ENCODE measurements around the gene NIPA2.
A peak's percentile ranks its signal among the peaks of the same experiment; 100 is the strongest.
"Not testable (repeated sequence)": the region's sequence is repeated elsewhere in the genome, so short reads cannot be mapped to it uniquely, and the experiment has no call there.

Gene NIPA2

DNA sequence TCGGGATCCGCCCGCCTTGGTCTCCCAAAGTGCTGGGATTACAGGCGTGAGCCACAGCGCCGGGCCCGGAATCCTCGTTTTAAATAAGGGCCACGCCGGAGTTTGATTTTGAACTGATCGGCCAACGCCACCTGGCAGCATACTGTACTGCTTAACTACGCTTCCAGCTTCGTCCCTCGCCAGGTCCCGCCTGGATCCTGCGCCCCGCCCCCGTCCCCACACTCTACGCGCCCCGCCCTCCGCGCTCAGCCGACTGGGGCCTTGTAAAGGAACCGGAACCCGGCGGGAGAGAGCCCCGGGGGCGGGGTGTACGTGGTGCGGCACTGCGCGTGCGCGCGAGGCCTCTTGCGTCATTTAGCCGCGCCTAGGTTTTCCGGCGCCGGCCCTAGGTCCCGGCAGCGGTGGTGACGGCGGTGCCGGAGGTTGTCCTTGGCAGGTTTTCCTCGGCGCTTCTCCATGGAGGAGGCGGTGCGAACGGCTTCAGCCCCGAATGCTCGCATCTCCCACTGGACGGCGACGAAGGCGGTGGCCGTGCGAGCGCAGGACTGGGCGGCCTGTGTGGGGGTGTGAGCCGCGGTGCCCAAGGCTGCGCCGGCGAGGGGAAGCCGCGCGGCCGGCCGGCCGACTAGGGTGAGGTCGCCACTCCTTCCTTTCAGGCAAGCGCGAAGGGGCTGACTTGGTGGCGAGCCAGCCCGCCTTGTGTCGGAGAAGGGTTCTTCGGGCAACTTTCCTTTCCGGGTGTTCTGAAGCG, at the start of gene NIPA2:
NIPA2 (plus strand) TSS at position 375 of the 751 bp plus-strand sequence. CDS start 13,066 bp downstream, outside the sequence.
- peak; percentile 98 for DNase-seq (ENCODE audit: low spot score)

DNA sequence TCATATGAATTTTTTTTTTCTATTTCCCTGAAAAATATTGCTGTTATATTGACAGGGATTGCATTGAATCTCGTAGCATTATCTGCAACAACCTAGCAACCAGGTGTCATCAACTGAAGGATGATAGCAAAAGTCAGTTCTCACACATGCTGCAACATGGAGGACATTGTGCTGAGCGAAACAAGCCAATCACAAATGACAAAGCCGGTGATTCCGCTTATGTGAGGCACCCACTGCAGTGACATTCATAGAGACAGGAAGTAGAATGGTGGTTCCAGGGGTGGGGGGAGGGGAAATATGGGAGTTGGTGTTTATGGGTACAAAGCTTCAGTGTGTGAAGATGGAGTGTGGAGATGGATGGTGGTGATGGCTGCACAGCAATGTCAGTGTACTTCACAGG, 44.4 kb upstream of the NIPA2 start:
- DNase-seq (ENCODE audit: low spot score), result no peak

DNA sequence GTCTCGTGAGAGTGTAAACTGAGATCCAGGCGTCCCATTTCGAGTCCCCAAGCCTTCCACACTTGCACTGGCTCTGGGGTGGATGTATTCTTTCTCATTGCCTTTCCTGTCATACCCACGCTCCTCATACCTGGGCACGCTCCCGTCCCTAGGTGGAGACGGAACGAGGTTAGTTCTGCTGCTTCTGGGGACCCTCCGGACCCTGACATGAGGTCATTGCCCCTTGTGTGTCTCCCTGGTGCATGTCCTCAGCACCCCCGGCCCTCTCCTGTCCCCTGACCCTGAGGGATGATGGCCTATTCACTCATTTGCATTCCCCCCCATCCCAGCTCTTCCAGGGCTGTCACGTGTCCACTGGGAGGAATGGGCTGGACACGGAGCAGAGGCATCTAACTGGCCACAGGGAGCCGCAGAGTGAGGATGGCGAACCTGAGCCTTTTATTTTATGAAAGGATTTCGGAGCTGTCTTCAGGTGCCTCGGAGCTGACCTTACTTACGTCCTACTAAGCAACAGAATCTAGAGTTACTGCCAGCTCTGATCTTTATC, 43.8 kb upstream of the NIPA2 start:
- no peak for DNase-seq (ENCODE audit: low spot score)

DNA sequence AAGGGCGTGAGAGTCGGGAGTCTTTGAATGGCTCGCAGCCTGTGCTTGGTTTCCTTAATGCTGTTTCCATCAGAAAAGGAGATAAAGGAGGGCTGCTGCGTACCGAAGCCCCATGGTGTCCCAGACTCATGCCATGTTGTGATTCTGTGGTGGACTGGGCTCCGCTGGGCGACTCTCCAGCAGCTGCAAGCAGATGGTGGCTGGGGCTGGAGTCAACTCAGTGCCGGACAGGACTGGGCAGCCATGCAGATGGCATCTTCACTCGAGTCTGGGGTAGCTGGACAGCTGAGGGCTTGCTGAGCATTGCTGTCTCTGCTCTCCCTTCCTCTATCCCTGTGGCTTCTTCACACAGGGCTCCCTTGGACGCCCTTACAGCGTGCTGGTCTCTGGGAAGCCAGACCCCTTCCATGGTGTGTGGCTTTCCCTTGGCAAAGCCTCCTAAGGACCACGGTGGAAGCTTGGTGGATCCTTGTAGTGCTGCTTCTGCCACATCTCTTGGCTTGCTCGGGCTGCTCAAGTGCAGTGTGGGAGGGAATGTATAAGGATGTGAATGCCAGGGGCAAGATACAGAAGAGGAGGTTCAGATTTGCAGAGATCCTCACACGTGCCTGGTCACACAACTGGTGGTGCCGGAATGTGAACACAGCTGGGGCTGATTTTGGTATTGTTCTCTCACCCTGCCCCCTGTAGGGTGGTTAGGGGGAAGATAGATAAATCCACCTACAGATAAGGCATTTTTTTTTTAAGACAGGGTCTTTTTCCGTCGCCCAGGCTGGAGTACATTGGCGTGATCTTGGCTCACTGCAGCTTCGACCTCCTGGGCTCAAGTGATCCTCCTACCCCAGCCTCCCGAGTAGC, 43.0 kb upstream of the NIPA2 start:
- DNase-seq (ENCODE audit: low spot score), result no peak

DNA sequence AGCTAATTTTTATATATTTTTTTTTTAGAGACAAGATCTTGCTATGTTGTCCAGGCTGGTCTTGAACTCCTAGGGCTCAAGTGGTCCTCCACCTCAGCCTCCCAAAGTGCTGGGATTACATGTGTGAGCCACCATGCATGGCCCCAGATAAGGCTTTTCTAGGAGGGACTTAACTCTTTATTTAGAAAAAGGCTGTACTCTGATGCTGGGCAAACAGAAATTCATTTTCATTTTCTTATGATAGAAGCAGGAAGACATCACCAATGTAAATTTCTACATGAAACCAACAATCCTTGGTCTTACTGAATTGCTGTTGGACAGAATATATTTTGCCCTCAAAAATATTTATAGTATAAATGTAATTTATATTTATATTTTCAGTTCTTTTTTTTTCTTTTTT, 42.4 kb upstream of the NIPA2 start:
- no peak for DNase-seq (ENCODE audit: low spot score)

DNA sequence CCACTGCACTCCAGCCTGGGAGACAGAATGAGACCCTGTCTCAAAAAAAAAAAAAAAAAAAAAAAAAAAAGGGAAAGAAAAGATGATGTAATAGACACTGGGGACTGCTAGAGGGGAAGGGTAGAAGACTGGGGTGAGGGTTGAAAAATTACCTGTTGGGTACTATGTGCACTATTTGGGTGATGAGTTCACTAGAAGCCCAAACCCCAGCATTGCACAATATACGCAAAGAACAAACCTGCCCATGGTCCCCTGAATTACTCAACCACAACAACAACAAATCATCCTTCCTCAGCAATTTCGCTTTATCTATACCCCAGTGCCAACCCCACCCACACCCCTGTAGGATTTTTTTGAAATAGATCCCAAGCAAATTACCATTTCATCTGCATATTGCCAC, 38.6 kb upstream of the NIPA2 start:
- no peak for DNase-seq (ENCODE audit: low spot score)

DNA sequence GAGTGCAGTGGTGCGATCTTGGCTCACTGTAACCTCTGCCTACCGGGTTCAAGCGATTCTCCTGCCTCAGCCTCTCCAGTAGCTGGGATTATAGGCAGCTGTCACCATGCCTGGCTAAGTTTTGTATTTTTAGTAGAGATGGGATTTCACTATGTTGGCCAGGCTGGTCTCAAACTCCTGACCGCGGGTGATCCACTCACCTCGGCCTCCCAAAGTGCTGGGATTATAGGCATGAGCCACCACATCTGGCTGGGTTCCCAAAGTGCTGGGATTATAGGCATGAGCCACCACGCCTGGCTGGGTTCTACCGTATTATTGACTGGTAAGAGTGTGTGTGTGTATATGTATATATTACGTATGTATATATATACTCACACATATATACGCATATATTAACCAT, 35.5 kb upstream of the NIPA2 start:
- not testable (repeated sequence) for DNase-seq (ENCODE audit: low spot score)

DNA sequence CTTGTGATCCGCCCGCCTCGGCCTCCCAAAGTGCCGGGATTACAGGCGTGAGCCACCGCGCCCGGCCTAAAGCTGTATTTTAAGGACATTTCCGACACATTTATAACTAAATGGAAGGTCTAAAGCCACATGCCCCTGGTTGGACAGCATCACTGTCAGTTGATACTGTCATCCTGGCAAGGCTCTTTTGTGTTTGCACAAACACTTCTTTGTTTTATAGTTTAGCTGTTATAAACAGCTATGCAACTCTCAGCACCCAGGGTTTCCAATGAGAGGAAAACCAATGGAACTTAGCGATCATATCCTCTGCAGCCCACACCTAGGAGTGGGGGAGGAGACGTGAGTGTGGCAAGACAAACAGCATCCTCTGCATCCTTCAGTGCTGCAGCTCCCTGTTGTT, 32.3 kb upstream of the NIPA2 start:
- no peak for DNase-seq (ENCODE audit: low spot score)

DNA sequence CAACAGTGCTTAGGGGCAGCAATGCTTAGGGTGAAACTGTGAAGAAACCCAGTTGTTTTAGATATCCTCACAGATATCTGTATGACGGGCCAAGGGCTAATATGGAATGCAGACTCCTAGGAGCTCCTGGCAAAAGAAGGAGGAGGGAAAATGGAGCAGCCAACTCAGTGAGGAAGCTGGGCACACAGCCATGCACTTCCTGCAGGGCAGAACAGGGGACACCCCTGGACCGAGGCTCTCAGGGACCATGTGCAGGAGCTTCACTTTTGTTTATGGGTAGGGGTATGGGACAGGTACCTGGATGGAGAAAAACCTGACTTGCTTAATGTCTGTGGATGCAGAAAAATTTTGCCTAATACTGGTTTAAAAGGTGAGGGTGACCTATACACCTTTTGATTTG, 31.8 kb upstream of the NIPA2 start:
- no peak for DNase-seq (ENCODE audit: low spot score)

DNA sequence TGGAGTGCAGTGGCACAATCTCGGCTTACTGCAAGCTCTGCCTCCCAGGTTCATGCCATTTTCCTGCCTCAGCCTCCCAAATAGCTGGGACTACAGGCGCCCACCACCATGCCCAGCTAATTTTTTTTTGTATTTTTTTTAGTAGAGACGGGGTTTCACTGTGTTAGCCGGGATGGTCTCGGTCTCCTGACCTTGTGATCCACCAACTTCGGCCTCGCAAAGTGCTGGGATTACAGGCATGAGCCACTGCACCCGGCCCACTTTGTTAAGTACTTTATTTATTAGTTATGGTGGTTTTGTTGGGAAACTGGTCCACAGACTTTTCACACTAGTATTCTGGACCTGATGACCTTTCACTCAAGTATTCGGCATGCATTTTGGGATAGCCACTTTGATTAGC, 30.6 kb upstream of the NIPA2 start:
- not testable (repeated sequence) for DNase-seq (ENCODE audit: low spot score)

DNA sequence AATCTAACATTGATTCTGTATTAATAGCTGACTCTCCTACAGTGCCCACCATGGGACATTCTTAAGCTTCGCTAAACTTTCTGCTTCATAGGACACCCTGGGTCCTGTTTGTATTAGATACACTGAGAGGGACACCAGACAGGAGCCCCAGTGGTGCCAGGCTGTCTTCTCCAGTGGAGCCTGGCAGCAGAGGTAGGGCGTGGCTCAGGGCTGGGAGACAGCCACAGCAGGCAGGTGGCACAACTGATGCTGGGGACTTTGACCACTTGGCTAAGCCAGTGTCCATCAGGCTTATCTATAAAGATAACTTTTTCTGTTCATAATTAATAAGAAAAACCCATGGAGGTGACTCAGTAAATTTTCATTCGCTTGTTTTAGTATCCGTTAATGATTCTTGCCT, 30.2 kb upstream of the NIPA2 start:
- no peak for DNase-seq (ENCODE audit: low spot score)

DNA sequence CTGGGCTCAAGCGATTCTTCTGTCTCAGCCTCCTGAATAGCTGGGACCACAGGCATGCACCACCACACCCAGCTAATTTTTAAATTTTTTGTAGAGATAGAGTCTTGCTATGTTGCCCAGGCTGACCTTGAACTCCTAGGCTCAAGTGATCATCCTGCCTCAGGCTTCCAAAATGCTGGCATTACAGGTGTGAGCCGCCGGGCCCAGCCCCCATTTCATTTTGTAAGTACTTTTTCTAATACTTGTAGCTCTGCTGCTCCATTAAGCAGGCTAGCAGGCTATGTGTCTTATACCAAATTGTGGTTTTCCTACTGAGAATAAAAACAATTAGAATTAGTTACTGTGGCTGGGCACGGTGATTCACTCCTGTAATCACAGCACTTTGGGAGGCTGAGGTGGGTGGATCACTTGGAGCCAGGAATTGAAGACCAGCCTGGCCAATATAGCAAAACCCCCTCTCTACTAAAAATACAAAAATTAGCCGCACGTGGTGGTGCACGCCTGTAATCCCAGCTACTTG, 29.6 kb upstream of the NIPA2 start:
- no peak for DNase-seq (ENCODE audit: low spot score)

DNA sequence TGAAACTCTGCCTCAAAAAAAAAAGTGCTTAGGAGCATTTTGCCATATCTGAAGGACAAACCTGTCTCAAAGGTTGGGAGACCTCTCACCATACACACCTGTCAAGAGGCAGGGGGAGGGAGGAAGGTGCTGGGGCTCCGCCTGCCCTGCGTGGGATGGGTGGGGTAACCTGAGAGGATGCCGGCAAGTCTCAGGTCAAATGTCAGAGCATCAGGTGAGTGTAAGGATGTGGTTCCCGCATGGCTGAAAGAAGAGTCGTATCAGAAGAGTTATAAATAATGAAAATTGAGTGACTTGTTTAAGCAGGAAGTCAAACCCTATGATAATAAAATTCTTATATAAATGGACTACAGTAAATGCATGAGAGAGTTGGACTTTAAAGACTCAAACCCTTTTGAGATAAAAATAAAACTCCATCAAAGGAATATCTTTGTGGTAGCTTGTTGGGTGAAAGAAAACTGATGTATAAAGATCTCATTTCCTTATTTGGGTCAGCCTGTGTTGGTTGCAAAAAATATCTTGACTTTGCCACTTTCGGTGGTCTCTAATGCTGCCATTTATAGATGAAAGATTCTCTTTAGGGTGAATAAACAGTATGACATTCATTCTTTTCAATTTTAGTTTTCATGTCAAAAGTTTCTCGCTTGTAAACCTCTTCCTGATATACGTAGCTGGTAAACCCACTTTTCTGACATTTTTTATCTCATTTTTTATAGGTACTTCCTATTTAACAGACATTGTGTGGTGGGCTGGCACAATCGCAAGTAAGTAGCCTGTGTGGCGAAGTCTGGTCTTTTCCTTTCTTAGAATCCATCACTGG, 28.2 kb upstream of the NIPA2 start:
- DNase-seq (ENCODE audit: low spot score), result no peak

DNA sequence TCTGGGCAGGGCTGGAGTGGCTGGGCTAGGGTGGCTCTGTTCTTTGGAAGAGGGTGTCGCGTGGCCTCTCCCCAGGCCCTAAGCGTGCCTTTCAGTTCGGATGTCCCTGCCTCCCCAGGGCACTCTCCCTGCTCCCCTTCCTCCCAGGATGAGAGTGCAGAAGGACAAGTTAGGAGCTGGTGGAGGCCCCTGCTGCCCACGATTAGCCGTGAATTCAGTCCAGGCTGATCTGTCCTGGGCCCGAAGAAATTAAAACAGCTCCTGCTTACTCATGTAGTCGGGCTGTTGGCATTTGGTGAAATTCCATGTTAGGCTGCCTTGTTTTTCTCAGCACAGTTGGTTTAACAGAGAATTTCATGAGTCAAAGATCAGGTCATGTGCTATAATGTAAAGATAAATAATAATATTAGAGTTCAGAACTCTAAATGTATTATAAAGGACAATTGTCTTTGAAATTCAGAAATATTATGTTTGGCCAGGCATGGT, 27.6 kb upstream of the NIPA2 start:
- no peak for DNase-seq (ENCODE audit: low spot score)

DNA sequence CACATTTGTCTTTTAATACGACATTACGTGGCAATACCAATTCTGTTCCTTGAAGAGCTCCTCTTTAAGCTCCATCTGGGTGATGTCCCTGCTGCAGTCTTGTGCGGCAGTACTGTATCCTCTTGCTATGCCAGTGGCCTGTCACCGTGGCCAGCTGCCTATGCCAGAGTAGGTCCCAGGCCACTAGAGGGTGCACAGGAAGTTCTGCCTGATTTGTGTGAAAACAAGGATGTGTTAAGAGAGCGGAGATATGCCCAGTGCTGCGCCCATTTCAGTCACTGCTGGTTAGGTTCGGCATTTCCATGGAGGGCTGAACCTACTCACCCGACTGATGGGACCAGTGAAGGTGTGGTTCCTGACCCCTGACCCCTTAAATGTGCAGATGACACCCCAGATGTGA, 26.8 kb upstream of the NIPA2 start:
- peak; percentile 16 for DNase-seq (ENCODE audit: low spot score)

DNA sequence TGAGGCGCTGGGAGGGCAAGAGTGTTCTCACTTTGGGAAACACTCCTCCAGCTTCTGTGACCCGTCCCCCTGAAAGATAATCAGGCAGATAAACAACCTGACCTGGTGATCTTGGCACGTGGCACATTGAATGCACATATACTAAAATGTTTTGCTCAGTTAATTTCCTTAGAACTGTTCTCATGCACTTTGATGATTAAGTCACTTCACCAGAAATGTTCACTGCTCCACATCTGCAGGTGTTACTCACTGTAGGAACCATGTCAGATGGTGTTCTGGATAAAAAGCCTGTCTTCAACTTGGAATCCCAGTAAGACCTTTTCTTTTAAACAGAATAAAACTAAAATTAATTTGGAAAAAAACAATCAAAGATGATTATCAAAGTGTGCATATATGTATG, 24.6 kb upstream of the NIPA2 start:
- DNase-seq (ENCODE audit: low spot score), result no peak

DNA sequence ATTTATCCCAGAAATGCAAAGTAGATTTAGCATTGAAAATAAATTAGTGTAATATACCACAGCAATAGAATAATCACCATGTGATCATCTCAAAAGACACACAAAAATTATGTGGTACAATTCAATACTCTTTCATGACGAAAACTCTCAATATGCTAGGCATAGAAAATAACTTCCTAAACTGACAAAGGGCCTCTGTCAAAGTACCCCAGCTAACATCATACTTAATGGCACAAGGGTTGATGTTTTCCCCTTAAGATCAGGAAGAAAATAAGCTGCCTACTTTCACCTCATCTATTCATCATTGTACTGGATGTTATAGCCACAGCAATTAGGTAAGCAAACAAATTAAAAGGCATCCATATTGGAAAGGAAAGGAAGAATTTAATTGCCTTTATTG, 22.7 kb upstream of the NIPA2 start:
- no peak for DNase-seq (ENCODE audit: low spot score)

DNA sequence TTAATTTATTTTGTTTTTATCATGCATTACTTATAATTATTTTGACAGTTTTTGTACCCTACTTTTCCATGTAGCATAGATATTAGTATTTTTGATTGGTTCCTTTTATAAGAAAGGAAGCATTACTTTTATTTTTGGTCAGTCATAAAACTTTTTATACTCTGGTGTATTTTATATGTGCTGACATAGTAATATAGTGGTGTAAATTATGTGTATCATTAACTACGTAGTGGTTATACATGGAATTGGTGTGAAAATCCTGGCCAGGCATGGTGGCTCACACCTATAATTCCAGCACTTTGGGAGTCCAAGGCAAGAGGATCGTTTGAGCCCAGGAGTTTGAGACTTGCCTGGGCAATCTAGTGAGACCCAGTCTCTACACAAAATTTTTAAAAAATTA, 18.8 kb upstream of the NIPA2 start:
- no peak for DNase-seq (ENCODE audit: low spot score)

DNA sequence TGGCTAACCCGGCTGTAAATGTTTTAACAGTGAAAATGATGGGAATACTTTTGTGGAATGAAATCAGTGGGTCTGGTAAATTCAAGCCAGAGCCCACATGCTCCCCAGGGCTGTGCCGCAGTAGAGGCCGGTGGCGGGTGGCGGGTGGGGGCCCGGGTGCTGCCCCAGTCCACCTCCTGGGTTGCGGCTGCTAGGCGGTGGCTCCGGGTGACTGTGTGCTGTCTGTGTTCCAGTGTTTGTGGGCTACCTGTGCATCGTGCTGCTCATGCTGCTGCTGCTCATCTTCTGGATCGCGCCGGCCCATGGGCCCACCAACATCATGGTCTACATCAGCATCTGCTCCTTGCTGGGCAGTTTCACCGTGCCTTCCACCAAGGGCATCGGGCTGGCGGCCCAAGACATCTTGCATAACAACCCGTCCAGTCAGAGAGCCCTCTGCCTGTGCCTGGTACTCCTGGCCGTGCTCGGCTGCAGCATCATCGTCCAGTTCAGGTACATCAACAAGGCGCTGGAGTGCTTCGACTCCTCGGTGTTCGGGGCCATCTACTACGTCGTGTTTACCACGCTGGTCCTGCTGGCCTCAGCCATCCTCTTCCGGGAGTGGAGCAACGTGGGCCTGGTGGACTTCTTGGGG, 14.9 kb upstream of the NIPA2 start:
- DNase-seq (ENCODE audit: low spot score), result no peak

DNA sequence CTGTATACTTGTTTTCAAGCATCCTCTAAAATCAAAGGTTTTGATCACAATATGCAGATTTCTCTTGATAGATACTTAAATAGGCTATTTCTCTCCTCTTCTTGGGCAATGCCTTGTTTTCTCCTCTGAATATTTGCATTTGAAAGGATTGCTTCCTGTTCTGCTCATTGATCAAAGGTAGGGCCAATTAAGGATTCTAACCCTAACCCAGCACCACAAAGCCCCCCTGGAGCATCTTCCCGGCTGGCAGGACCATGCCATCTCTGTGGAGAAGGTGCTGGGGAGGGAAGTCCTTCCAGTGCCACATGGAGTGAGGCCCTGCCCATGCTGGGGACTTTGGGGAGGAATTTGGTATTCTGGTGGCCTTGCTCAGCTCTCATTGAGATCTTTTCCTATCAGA, 11.3 kb upstream of the NIPA2 start:
- no peak for DNase-seq (ENCODE audit: low spot score)

DNA sequence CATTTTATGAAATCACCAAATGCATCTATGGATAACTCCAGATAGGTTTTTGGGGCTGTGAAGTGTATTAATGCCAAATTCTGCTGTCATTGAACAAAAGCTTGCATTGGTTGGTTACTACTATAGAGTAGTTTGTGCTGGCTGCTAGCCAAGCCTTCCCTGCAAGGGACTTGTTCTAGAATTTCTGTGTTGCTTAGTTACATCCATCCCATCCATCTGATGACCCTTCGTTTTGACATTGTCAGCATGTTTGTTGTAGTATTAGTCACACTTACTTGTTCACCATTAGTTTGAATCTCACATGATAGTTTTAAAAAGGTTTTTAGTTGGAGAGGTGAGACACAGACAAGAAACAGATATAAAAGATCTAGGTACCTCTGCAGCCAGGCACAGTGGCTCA, 7.0 kb upstream of the NIPA2 start:
- no peak for DNase-seq (ENCODE audit: low spot score)

Measured in kidney capillary endothelial cell (primary cell).